ENCODE measurements around the gene PLEK2. TPM values are rescaled to one million over a fixed set of nuclear protein-coding genes. Genes with fewer than 3 reads are reported as not detected.
A peak's percentile ranks its signal among the peaks of the same experiment; 100 is the strongest.

PLEK2 gene
- total and polyA plus RNA-seq, 2 experiments from 2014 or later, result 0.92 to 1.8 TPM

DNA sequence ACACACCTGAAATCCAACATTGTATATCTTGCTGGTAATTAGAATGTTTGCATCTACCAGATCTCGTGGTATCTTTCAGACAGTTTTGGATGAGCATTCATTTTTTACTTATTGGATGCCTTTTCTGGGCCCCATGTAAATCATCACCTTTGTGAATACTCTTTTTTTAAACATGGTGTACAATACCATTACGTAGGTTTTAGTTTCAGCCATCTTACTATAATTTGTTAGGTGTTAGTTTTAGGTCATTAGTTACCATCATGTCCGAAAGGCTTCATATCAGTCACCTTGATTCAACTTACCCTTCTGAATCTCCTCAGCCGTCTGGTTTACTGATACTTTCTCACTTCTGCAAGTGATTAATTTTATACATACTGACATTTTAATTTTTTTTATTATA is 46.5 kb downstream of the PLEK2 start:
- no peak overlapping the region for H3K4me3 ChIP-seq
- H3K27me3 ChIP-seq, result no peaks in the 10 kb centered on the region
- no peak for DNase-seq (ENCODE audit: low read depth in 1 of 2, low spot score in 1 of 2)
- H3K27ac ChIP-seq, result no peak overlapping the region
- H3K9me3 ChIP-seq (ENCODE audit: low read depth), result no peaks in the 10 kb centered on the region
- peaks cover 10% of the 10 kb centered on the region for H3K4me1 ChIP-seq (ENCODE audit: low read depth)
- peaks cover 53% of the 10 kb centered on the region for H3K36me3 ChIP-seq
- TF ChIP-seq, protein P1, sequence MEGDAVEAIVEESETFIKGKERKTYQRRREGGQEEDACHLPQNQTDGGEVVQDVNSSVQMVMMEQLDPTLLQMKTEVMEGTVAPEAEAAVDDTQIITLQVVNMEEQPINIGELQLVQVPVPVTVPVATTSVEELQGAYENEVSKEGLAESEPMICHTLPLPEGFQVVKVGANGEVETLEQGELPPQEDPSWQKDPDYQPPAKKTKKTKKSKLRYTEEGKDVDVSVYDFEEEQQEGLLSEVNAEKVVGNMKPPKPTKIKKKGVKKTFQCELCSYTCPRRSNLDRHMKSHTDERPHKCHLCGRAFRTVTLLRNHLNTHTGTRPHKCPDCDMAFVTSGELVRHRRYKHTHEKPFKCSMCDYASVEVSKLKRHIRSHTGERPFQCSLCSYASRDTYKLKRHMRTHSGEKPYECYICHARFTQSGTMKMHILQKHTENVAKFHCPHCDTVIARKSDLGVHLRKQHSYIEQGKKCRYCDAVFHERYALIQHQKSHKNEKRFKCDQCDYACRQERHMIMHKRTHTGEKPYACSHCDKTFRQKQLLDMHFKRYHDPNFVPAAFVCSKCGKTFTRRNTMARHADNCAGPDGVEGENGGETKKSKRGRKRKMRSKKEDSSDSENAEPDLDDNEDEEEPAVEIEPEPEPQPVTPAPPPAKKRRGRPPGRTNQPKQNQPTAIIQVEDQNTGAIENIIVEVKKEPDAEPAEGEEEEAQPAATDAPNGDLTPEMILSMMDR (IDR thresholded peaks at IDR 0.05; ENCODE audit: low read depth, low read length), result no peak

DNA sequence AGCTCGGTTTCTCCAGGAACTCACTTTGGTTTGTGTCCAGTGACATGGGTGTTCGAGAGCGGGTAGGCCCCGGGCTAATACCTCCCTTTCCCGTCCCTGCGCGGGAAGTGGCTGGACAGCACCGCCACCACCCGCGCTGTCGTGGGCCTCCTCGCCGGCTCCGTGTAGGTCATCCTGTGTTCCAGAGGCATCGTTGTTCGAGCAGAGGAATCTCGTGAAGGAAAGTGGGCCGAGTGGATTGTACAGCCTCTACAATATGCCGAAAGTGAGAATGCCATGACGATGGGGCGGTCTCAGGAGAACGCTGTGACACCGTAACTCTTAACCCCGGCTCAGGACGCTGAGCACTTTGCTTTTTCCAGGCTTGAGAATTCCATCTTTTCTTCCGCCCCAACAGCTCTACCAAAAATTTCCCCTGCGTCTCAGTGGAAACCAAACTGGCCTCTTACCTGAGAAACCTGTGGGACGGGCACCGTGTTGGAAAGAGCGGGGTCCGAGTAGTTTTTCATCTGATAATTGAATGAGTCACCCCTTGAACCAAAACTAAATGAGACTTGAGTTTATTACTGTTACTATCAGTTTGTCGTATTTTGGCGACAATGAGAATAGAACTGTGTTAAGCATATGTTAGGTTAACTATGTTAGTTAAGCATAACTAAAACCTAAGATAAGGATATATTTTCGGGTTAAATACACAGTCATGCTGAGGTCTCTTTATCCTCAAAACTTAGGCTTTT is 51.3 kb downstream of the PLEK2 start:
- no peaks in the 10 kb centered on the region for H3K9me3 ChIP-seq (ENCODE audit: low read depth)
- TF ChIP-seq, protein P1 (IDR thresholded peaks at IDR 0.05; ENCODE audit: low read depth, low read length), result no peak
- peaks cover 14% of the 10 kb centered on the region for H3K36me3 ChIP-seq
- H3K27me3 ChIP-seq, result no peaks in the 10 kb centered on the region
- DNase-seq (ENCODE audit: low read depth in 1 of 2, low spot score in 1 of 2), result no peak
- peak overlapping the region; percentile 94 for H3K27ac ChIP-seq
- H3K4me3 ChIP-seq, result peak overlapping the region; percentile 52
- H3K4me1 ChIP-seq (ENCODE audit: low read depth), result peaks cover 36% of the 10 kb centered on the region

DNA sequence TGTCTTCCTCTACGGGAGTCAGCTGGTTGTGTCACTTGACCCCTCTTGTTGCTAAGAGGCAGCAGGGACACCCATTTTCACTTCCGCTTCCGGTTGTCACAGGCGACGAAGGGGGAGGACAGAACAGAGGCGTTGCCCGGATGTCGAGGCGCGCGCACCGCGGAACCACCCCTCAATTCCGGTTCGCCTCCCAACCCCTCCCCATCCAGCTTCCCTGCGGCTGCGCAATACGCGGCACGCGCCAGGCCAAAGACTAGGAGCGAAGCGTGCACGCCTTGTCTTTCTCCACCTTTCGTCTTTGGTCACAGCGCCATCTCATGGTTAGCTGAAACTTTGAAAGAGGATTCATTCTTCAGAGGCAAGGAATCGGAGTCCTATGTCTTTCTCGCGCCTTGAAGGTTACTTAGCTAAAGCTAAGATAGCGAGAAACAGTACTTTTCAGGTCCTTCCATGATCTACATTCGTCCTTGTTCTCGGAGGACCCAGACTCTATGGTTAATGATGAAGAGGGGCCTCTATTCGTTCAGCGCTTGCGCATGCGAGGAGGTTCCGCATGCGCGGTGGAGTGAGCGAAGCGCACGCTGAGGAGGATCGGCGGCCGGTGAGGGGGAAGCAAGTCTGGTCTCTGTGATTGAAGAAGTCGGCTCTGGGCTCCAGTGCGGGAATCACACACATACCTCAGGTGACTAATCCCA is 52.0 kb downstream of the PLEK2 start, which contains the start of the genes ATP6V1D and EIF2S1:
TSS of gene ATP6V1D (minus strand) at position 30 of the 695 bp plus-strand sequence. CDS start 106 bp downstream, outside the sequence.
TSS of gene EIF2S1 (plus strand) at position 554 of the 695 bp plus-strand sequence. CDS start 4,440 bp downstream, outside the sequence.
- peak within 1 kb of the TSS; percentile 94 for H3K27ac ChIP-seq
- H3K36me3 ChIP-seq, result peaks cover 6% of the 10 kb centered on the region
- H3K9me3 ChIP-seq (ENCODE audit: low read depth), result no peaks in the 10 kb centered on the region
- H3K27me3 ChIP-seq, result no peaks in the 10 kb centered on the region
- DNase-seq (ENCODE audit: low read depth in 1 of 2, low spot score in 1 of 2), result peak; percentile 99 to 100
- TF ChIP-seq, protein P1 (IDR thresholded peaks at IDR 0.05; ENCODE audit: low read depth, low read length), result peak; percentile 96
- peaks cover 36% of the 10 kb centered on the region for H3K4me1 ChIP-seq (ENCODE audit: low read depth)
- H3K4me3 ChIP-seq, result peak within 1 kb of the TSS; percentile 52

DNA sequence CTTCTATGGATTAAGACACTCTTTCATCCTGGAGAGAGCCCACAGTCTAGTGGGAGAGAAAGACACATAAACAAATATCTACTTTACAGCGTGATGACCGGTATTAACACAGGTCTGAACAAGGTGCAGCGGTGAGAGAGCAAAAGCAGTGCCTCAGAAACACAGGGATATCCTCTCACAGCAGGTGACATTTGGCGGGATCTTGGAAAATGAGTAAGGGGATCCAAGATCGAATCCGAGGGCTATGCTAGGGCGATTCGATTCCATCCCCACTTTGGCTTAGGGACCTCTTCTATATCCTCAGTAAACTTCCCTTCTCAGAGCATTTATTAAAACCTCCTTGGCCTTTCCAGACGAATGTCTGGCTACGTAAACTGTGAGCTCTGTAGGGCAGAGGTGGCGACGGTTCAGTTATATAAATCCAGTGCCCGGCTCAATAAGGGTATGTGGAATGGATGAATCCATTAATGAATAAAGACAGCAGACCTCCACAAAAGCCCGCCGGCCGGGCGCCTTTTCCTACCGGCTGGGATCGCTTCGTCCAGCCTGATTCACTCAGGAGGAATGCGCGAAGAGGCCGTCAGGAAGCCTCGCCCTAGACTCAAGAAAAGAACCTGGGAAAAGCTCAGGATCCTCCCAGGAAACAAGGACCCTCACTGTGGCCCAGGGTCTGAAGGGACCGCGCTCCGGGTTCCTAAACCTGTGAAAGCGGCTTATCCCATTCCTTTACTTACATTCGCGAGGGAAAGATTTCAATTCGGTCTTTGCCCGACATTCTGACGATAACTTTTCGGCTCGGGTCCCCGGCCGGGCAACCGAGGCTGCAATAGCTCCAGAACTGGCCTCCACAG is 52.8 kb downstream of the PLEK2 start:
- Histone ChIP-seq H3K27ac (peak overlapping the region; percentile 89), H3K4me3 (peak overlapping the region; percentile 52), H3K9me3 (ENCODE audit: low read depth) (no peaks in the 10 kb centered on the region), H3K4me1 (ENCODE audit: low read depth) (peaks cover 36% of the 10 kb centered on the region), H3K36me3 (no peaks in the 10 kb centered on the region), H3K27me3 (no peaks in the 10 kb centered on the region)
- peak; percentile 40 to 63 for DNase-seq (ENCODE audit: low read depth in 1 of 2, low spot score in 1 of 2)
- TF ChIP-seq, protein P1 (IDR thresholded peaks at IDR 0.05; ENCODE audit: low read depth, low read length), result no peak

DNA sequence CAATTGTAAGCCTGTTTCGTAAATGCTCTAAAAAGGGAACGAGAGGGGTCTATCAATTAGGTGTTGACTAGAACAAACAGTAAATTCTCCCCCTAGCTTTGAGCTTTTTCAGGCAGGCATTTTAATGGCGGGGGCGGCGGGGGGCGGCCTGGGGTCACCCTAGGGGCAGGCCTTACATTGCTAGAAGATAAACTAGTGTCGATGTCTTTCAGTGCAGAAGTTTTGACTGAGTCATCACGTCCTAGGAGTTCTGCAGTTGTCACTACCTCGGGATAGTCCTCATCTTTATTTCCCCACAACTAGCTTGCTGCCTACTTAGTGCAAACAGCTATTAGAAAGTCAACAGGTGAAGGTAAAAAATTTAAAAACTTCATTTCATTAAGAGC is 54.0 kb downstream of the PLEK2 start:
- H3K36me3 ChIP-seq, result no peaks in the 10 kb centered on the region
- peaks cover 36% of the 10 kb centered on the region for H3K4me1 ChIP-seq (ENCODE audit: low read depth)
- H3K27ac ChIP-seq, result peak overlapping the region; percentile 34
- TF ChIP-seq, protein P1 (IDR thresholded peaks at IDR 0.05; ENCODE audit: low read depth, low read length), result no peak
- H3K4me3 ChIP-seq, result peak overlapping the region; percentile 52
- no peaks in the 10 kb centered on the region for H3K9me3 ChIP-seq (ENCODE audit: low read depth)
- no peaks in the 10 kb centered on the region for H3K27me3 ChIP-seq
- DNase-seq (ENCODE audit: low read depth in 1 of 2, low spot score in 1 of 2), result no peak
